ES-I3 (cell line): ENCODE results near the gene ARID3B.
"Not testable (repeated sequence)": the region's sequence is repeated elsewhere in the genome, so short reads cannot be mapped to it uniquely, and the experiment has no call there.

Source experiments
- H3K36me3 ChIP-seq: 2 replicates; pipeline ENCODE4 v1.6.1; 2013; ENCODE audit warnings: mild to moderate bottlenecking, low read length, control low read depth, moderate library complexity; ENCODE audit not compliant: insufficient read depth
- H3K4me1 ChIP-seq: 2 replicates; pipeline ENCODE4 v1.6.1; 2013; ENCODE audit warnings: mild to moderate bottlenecking, control low read depth, low read length; ENCODE audit not compliant: insufficient read depth
- H3K9ac ChIP-seq: 2 replicates; pipeline ENCODE4 v1.6.1; 2013; ENCODE audit warnings: low read depth, mild to moderate bottlenecking, low read length, moderate library complexity
- H3K9me3 ChIP-seq: 2 replicates; pipeline ENCODE4 v1.6.1; 2013; ENCODE audit warnings: mild to moderate bottlenecking, low read length, moderate library complexity; ENCODE audit not compliant: control insufficient read depth, insufficient read depth

ARID3B gene

DNA sequence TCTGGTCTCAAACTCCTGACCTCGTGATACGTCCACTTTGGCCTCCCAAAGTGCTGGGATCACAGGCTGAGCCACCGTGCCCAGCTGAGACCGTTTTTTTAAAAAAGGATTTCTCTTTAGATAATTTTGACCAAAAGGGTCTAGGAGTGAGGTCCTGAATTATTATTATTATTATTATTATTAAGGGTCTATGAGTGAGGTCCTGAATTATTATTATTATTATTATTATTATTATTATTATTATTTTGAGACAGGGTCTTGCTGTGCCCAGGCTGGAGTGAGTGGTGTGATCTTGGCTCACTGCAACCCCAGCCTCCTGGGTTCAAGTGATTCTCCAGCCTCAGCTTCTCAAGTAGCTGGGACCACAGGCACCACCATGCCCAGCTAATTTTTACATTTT, 20.6 kb upstream of the ARID3B start:
- no peaks in the 10 kb centered on the region for H3K36me3 ChIP-seq
- no peak overlapping the region for H3K9ac ChIP-seq
- H3K4me1 ChIP-seq, result peaks cover 7% of the 10 kb centered on the region
- H3K9me3 ChIP-seq, result no peaks in the 10 kb centered on the region

DNA sequence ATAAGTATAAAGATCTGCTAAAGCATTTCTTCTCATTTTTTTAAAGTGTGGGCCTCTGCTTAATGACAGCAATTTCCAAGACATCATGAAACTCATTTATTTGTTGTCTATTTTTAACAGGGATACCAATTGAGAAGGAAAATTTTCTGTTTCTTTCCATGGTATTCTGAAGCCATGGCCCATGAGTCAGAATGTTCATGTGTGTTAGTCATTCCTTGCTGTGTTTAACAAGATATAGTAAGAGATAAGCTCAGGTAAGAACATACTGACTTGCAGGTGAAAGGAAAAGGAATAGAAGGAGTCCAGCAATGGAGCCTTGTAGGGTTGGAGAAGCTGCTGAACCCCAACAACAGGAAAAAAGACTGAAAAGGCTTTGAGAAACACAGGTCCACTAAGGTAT, 17.0 kb upstream of the ARID3B start:
- H3K9me3 ChIP-seq, result no peaks in the 10 kb centered on the region
- peaks cover 14% of the 10 kb centered on the region for H3K4me1 ChIP-seq
- no peak overlapping the region for H3K9ac ChIP-seq
- H3K36me3 ChIP-seq, result no peaks in the 10 kb centered on the region

DNA sequence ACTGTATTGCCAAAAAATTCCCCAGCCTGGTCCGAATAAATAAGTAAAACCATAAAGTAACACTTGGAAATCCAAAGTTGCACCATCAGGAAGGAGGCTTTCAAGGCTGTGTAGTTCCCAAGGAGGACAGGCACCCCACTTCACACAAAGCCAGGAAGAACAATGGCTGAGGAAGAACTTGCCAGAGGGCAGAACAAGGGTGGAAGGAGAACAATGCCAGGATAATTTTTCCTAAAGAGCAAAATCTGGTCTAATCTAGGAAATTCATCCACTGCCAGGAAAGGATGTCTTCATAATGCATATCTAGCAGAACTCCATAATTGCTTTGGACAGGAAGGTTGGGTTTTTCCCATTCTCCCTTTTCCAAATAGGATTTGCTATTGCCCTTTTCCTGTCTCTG, 15.7 kb upstream of the ARID3B start:
- H3K9ac ChIP-seq, result no peak overlapping the region
- H3K9me3 ChIP-seq, result no peaks in the 10 kb centered on the region
- peaks cover 19% of the 10 kb centered on the region for H3K4me1 ChIP-seq
- no peaks in the 10 kb centered on the region for H3K36me3 ChIP-seq

DNA sequence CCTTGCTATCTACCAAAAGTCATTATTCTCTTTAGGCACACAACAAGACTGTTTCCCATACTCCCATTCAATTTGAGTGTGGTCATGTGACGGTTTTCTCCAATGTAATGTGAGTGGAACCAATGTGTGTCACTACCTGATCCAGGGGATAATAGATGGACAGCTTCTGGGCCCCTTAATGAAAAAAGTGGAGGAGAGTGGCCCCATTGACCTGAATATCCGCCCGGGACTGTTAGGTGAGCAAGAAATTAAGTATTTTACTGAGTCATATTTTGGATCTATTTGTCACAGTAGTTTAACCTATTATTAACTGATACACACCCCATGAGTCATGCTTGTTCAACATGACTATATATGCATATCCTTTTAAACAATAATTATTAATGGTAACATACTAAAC, 15.1 kb upstream of the ARID3B start:
- no peak overlapping the region for H3K9ac ChIP-seq
- no peaks in the 10 kb centered on the region for H3K36me3 ChIP-seq
- H3K4me1 ChIP-seq, result peaks cover 25% of the 10 kb centered on the region
- no peaks in the 10 kb centered on the region for H3K9me3 ChIP-seq

DNA sequence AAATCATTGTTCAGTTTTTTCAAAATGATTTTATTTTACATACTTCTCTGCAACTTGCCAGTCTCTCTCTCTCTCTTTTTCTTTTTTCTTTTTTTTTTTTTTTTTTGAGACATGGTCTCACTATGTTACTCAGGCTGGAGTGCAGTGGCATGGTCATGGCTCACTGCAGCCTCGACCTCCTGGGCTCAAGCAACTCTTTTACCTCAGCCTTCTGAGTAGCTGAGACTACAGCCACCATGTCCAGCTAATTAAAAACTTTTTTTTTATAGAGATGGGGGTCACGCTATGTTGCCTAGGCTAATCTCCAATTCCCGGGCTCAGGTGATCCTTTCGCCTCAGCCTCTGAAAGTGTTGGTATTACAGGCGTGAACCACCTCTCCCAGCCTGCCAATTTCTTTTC, 12.1 kb upstream of the ARID3B start:
- no peak overlapping the region for H3K9ac ChIP-seq
- H3K36me3 ChIP-seq, result no peaks in the 10 kb centered on the region
- H3K9me3 ChIP-seq, result no peaks in the 10 kb centered on the region
- H3K4me1 ChIP-seq, result peaks cover 34% of the 10 kb centered on the region

DNA sequence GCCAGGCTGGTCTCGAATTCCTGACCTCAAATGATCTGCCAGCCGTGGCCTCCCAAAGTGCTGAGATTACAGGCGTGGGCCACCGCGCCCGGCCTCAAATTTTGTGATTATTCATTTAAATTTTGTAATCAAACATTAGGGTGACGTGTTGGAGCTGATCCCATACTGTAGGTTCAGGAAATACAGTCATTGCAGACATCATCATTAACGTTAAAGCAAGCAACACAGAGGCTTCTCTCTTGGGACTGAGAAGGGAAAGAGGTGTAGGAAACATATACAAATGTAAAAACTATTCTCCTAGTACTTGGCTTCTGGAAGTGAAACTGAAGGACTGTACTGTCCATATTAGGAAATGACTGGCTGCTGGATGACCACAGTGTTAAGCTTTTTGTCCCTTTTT, 11.1 kb upstream of the ARID3B start:
- H3K4me1 ChIP-seq, result peaks cover 31% of the 10 kb centered on the region
- H3K9ac ChIP-seq, result no peak overlapping the region
- no peaks in the 10 kb centered on the region for H3K9me3 ChIP-seq
- no peaks in the 10 kb centered on the region for H3K36me3 ChIP-seq

DNA sequence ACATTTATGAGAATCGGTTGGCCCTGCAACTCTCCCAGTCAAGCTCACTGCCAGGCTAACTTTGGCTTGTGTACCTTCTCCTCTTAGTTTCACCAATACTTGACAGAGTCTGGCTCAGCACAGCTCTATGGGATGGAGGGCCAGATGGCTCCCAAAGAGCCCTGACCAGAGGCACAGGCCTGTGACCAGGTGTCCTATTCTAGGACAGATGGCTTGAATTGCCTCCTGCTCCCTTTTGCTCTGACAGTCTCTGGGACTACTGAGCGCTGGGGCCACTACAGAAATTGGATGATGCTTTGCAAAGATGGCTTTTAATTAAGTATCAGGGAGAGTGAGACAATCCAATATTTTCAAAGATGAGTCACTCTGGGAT, 10.3 kb upstream of the ARID3B start:
- H3K9ac ChIP-seq, result 0 out of 2 replicates have a peak overlapping the region, but pooled peaks have one; percentile 19
- no peaks in the 10 kb centered on the region for H3K36me3 ChIP-seq
- H3K4me1 ChIP-seq, result peaks cover 24% of the 10 kb centered on the region
- no peaks in the 10 kb centered on the region for H3K9me3 ChIP-seq

DNA sequence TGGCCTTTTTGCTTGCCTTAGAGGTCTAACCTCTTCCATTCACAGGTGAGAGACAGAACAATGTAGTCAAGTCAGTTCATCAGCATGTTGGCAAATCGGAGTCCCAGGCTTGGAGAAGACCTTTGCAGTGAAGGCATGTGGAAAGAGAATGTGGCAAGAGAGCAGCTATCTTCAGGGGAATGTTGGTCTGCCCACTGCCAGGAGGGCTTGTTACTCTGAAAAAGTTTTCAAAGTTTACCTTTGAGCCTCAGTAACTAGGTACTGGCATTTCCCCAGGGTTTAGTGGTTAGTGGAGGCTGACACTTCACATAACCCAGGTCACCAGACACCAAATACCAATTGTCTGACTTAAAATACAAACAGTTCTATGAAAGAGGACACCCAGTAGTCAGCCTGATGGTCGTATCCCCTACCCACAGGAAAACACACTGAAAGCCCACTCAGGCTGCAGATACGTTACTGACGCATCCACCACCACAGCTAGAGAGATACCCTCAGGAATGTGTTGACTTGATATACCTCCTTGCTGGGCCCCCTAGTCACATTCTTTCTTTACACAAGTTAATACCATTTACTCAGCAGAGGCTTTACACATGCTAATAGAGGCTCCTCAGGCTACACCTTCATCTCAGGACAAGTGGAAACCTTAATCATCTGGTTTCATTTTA, 9.7 kb upstream of the ARID3B start:
- Histone ChIP-seq H3K9ac (peak overlapping the region; percentile 19; the same call in 1 of the 2 replicates), H3K4me1 (peaks cover 21% of the 10 kb centered on the region), H3K9me3 (no peaks in the 10 kb centered on the region)

DNA sequence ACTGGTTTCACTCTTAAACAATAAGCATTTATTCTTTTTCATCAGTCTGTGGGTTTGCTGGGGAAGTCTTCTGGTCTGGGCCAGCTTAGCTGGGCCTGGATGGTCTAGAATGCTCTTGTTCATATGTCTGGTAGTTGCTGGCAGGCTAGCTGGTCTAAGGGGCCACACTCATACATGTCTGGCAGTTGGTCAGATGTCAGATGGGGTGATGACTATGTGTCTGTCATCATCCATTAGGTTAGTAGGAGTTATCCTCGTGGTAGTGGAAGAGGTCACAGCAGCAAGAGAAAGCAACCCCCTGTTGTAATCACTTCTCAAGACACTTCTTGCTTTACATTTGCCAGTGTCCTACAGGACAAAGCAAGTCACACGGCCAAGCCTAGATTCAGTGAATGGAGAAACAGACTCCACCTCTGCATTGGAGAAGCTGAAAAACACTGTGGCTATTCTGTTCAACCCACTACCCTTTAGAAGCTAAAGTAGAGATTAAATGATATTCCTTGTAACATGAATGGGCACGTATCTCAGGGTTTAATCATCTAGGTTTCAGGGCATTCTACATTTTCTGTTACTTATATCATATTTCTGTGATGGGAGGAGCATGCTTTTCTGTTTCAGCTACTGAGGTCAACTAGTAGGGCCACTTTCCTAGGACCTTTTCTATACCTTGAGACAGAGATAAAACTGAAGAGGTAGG, 5.5 kb upstream of the ARID3B start:
- no peak overlapping the region for H3K9ac ChIP-seq
- H3K9me3 ChIP-seq, result no peaks in the 10 kb centered on the region
- peaks cover 13% of the 10 kb centered on the region for H3K4me1 ChIP-seq
- no peaks in the 10 kb centered on the region for H3K36me3 ChIP-seq

More for the DNA sequence above, 9.7 kb upstream of the ARID3B start:
- no peaks in the 10 kb centered on the region for H3K36me3 ChIP-seq

DNA sequence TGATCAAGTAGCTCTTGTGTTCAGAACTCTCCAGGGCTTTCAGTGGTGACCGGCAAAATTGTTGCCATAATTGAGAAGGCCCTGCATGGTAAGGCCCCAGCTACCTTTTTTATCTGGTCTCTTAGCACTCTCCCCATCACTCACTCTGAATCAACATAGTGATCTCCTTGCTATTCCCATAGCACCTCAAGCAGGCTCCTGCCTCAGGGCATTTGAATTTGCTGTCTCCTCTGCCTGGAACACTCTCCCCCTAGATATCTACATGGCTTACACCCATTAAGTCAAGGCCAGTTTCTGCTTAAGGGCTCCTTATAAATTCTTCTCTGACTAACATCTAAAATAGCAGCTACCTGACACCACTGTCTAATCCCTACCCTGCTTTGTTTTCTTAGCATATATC, 3.3 kb upstream of the ARID3B start:
- Histone ChIP-seq H3K4me1 (peaks cover 5% of the 10 kb centered on the region; the same call in 1 of the 2 replicates), H3K9me3 (no peaks in the 10 kb centered on the region), H3K36me3 (no peaks in the 10 kb centered on the region), H3K9ac (no peak overlapping the region)

DNA sequence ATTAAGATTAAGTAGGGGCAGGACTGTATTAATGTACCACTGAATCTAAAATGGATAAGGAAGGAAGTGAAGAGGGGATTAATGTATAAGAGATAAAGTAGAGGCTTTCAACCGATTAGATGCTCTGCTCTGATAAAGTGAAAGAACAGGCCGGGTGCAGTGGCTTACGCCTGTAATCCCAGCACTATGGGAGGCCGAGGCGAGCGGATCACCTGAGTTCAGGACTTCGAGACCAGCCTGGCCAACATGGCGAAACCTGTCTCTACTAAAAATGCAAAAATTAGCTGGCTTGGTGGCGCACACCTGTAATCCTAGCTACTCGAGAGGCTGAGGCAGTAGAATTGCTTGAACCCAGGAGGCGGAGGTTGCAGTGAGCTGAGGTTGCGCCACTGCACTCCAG, 1.5 kb upstream of the ARID3B start:
- H3K4me1 ChIP-seq, result peaks cover 13% of the 10 kb centered on the region

DNA sequence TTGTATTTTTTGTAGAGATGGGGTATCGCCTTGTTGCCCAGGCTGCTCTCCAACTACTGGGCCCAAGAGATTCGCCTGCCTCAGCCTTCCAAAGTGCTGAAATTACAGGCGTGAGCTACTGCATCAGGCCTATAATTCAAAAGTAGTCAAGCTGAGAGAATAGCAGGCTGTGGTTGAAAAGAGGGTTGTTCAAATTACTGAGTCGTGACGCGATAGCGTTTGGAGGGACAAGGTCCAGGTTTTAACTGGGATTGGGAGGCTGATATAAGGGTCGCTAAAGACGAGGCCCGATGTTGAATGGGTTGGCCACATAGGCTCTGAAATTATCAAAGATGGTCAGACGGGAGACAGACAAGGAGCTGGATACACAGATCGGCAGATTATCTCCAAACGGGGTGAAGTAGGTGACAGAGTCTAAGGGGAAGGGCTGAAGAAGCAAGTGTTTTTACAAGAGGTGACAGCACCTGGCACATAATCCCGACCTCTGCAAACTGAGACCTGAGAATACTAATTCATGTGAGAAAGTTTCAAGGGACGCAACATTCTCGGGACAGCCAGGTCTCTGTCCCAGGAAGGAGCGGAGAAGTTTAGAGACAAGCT, 759 bp upstream of the ARID3B start:
- peak overlapping the region; percentile 96 for H3K9ac ChIP-seq
- peaks cover 16% of the 10 kb centered on the region for H3K4me1 ChIP-seq
- no peaks in the 10 kb centered on the region for H3K9me3 ChIP-seq
- no peaks in the 10 kb centered on the region for H3K36me3 ChIP-seq

More for the DNA sequence above, 1.5 kb upstream of the ARID3B start:
- H3K36me3 ChIP-seq, H3K9me3 ChIP-seq: not testable (repeated sequence)
- 0 out of 2 replicates have a peak overlapping the region, but pooled peaks have one; percentile 96 for H3K9ac ChIP-seq

DNA sequence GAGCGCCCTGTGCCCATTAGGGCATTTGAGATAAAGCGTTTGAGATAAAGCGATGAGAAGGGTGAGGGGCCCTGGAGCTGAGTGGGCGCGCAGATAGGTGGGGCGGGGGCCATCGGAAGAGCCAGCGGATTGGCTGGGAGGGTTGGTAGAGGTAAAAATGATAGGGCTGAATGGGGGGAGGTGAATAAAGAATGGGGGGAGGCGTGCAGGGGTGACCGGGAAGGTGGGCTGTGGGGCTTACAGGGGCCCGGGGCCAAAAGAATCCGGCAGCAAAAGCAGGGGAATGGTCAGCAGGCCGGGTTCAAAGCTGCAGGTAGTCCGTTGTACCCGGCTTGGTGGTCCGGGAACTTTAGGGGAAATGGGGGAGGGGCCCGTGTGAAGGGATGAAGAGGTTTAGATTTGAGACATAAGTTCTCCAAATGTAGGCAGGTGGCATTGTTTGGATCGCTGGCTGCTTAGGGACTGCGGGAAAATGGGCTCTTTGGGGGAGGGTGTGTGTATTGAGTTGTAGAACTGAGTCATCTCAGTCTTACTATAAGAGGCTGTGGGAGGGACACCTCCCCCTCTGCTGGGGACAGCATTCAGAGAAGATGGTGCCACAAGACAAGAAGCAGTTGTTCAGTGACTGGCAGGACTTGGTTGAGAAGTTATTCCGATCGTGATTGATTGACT, 610 bp downstream of the ARID3B start:
- peak overlapping the region; percentile 97 for H3K9ac ChIP-seq
- peaks cover 23% of the 10 kb centered on the region for H3K4me1 ChIP-seq
- no peaks in the 10 kb centered on the region for H3K9me3 ChIP-seq
- peaks cover 8% of the 10 kb centered on the region for H3K36me3 ChIP-seq

DNA sequence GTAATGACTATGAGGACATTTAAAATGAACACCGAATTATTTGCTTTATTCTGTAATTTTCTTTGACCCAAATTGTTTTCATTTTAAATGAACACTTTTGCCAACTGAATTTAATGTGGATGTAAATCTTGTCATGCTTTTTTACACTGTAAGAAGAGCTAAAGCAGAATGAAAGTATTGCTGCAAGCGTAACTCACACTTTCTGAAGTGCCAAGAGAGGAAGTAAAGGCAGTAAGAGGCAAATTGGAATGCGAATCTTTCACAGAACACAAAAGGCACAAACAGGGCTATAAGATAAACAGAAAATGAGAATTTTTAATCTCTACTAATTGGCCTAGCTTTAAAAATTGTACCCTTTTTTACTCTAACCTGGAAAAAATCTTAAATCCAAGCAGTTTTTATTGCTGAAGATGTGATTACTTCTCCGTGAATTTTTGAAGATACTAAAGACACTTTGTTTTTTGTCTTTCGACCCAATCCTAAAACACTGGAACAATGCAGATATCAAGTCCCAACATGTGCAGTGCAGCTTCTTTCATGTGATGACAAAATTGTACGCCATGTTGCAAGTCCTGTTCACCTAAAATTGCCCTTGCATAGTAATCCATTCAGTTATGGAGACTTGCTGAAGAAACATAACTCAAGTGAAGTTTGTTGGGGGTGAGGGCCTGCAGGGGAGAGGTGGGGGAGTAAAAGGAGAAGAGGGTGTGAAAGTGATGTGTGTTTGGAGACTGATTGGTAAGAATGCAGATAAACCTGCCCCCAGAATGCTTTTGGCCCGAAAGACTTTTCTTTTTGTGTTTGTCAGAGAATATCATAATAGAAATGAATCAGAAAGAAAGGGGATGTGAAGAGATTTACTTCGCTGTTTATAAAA, 1.4 kb downstream of the ARID3B start:
- Histone ChIP-seq H3K9me3 (no peaks in the 10 kb centered on the region), H3K9ac (peak overlapping the region; percentile 97), H3K36me3 (peaks cover 9% of the 10 kb centered on the region), H3K4me1 (peaks cover 24% of the 10 kb centered on the region)
